GM23248 (cell line): Measurements from ENCODE around the gene CADPS.

ENCODE experiments used
- EZH2 ChIP-seq: fragments of 200-600 bp; sonication (generic); IDR thresholded peaks from 2 replicates; pipeline ENCODE4 v1.6.1; 2018; ENCODE audit warnings: antibody characterized with exemption, mild to moderate bottlenecking; ENCODE audit not compliant: insufficient read depth, poor library complexity, severe bottlenecking
- EZH2phosphoT487 ChIP-seq: fragments of 200-600 bp; sonication (generic); IDR thresholded peaks from 2 replicates; pipeline ENCODE4 v1.6.1; 2018; ENCODE audit warnings: antibody characterized with exemption, moderate library complexity, mild to moderate bottlenecking, low read depth; ENCODE audit not compliant: insufficient read depth

DNA sequence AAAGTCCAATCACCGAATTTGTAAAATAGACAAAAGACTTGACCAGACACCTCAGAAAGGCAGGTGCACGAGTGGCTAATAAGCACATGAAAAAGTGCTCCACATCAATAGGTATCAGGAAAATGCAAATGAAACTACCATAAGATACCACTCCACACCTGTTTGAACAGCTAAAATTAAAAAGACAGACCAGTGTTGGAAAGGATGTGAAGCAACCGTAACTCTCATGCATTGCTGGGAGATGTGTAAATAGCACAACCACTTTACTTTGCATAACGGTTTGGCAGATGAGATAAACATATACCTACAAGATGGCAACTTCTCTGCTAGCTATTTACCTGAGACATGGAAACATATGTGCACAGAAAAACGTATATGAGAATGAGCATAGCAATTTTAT is 56.9 kb downstream of the CADPS start:
- TF ChIP-seq EZH2 (no peak), EZH2phosphoT487 (no peak)
